Transverse colon (tissue), 4 donors: ENCODE results near the gene CABS1. TPM values are rescaled to one million over a fixed set of nuclear protein-coding genes. Genes with fewer than 3 reads are reported as not detected.

Experiments used
- DNase-seq: peaks from one replicate; pipeline ENCODE4 v3.0.0-alpha.2; 2019
- H3K27ac ChIP-seq, 4 donors: fragments of 200-600 bp; sonication (generic); 2 replicates each; pipeline ENCODE4 v1.5.1; 2016 to 2018; ENCODE audit warnings: inconsistent platforms in 4 of 4
- H3K27me3 ChIP-seq: fragments of 200-600 bp; sonication (generic); 2 replicates; pipeline ENCODE4 v1.5.1; 2017; ENCODE audit warnings: inconsistent platforms
- H3K36me3 ChIP-seq, 4 donors: fragments of 200-600 bp; sonication (generic); 2 replicates each; pipeline ENCODE4 v1.5.1; 2017 to 2019; ENCODE audit warnings: inconsistent platforms in 4 of 4
- H3K4me1 ChIP-seq, 4 donors: fragments of 200-600 bp; sonication (generic); 2 replicates each; pipeline ENCODE4 v1.5.1; 2017 to 2020; ENCODE audit warnings: inconsistent platforms in 4 of 4
- H3K4me3 ChIP-seq, 4 donors: fragments of 200-600 bp; sonication (generic); 1 replicate in 1 of 4; 2 replicates in 3 of 4; pipeline versions ENCODE4 v1.5.1 to v1.6.1; 2017 to 2019; ENCODE audit warnings: inconsistent platforms in 4 of 4
- H3K9me3 ChIP-seq, 2 donors: fragments of 200-600 bp; sonication (generic); 2 replicates each; pipeline ENCODE4 v1.5.1; 2017 to 2019; ENCODE audit warnings: inconsistent platforms in 2 of 2
- CTCF ChIP-seq, 5 experiments: fragments of 200-600 bp in 3 of 5; fragments of 450-650 bp in 2 of 5; sonication (generic) in 3 of 5; IDR thresholded peaks; 1 replicate in 2 of 5; 2 replicates in 3 of 5; pipeline ENCODE4 v1.5.1; 2016 to 2017; ENCODE audit warnings: antibody characterized with exemption in 5 of 5, inconsistent platforms in 3 of 5, mild to moderate bottlenecking in 2 of 5, moderate library complexity in 1 of 5
- EP300 ChIP-seq: sonication (generic); formaldehyde crosslinking; IDR thresholded peaks from one replicate; pipeline ENCODE4 v1.6.1; 2017; ENCODE audit warnings: antibody characterized with exemption, low read depth
- POLR2A ChIP-seq: fragments of 450-650 bp; IDR thresholded peaks from one replicate; pipeline ENCODE4 v1.6.1; 2016; ENCODE audit warnings: antibody characterized with exemption, mild to moderate bottlenecking, moderate library complexity
- POLR2AphosphoS5 ChIP-seq, 3 donors: sonication (generic); formaldehyde crosslinking; IDR thresholded peaks; one replicate each; pipeline ENCODE4 v1.6.1; 2016; ENCODE audit warnings: antibody characterized with exemption in 3 of 3
- WGBS, 2 donors: methylation state at CpG; one replicate each; pipeline ENCODE4 v1.1.5; 2018; ENCODE audit warnings: low coverage in 1 of 2; 5-methylcytosine and 5-hydroxymethylcytosine counted together
- in situ Hi-C, 4 donors: fragments of 200-750 bp; cut with MboI; loops; one replicate each; pipeline versions ENCODE4 v1.15.0 to v1.15.1; 2017; ENCODE audit warnings: low sequenced_read_pairs in 3 of 4, low pct_ligation_motif_present in 1 of 4, low pct_unique_long_range_greater_than_20kb in 1 of 4
- intact Hi-C: fragments of 100-400 bp; cut with DNase I; formaldehyde crosslinking; loops from one replicate; pipeline ENCODE4 v1.15.1; 2023; ENCODE audit warnings: low total_unique reads
- total RNA-seq, 4 donors: library from RNA; depleted of rRNA; stranded (reverse); fragments of >200 nt; gene quantifications; one replicate each; pipeline ENCODE4 v1.1.0, GENCODE V29; 2016

CABS1 gene
- total RNA-seq, 4 donors from 2014 or later: not detected

GRCh38 chr4:70298051-70298450 is 36.7 kb upstream of the CABS1 start:
- intact Hi-C loops: no loop called here
- TF ChIP-seq CTCF (IDR thresholded peaks at IDR 0.05) (no peak), POLR2A (no peak), EP300 (no peak), POLR2AphosphoS5 (IDR thresholded peaks at IDR 0.05) (no peak)
- 50 to 69% methylated on average over 1 of the region's 1 CpG for WGBS, 2 donors
- Histone ChIP-seq H3K27ac (no peak overlapping the region), H3K4me1 (no peaks in the 10 kb centered on the region), H3K27me3 (no peaks in the 10 kb centered on the region), H3K36me3 (no peaks in the 10 kb centered on the region), H3K4me3 (no peak overlapping the region), H3K9me3 (no peaks in the 10 kb centered on the region)
- DNase-seq: no peak
- in situ Hi-C loops: no loop called here

- 96% methylated on average over 2 of the region's 2 CpGs; no CpG with 5 or more reads in 1 of the 2 donors for WGBS, 2 donors
- intact Hi-C loops: no loop called here
- Histone ChIP-seq H3K27me3 (no peaks in the 10 kb centered on the region), H3K36me3 (no peaks in the 10 kb centered on the region), H3K4me1 (no peaks in the 10 kb centered on the region), H3K27ac (no peak overlapping the region), H3K9me3 (no peaks in the 10 kb centered on the region), H3K4me3 (no peak overlapping the region)
- in situ Hi-C loops: no loop called here
- no peak for DNase-seq
- TF ChIP-seq EP300 (no peak), POLR2AphosphoS5 (IDR thresholded peaks at IDR 0.05) (no peak), CTCF (IDR thresholded peaks at IDR 0.05) (no peak)
These were observed 35.1 kb upstream of the CABS1 start for GRCh38 chr4:70299643-70300042.

DNA sequence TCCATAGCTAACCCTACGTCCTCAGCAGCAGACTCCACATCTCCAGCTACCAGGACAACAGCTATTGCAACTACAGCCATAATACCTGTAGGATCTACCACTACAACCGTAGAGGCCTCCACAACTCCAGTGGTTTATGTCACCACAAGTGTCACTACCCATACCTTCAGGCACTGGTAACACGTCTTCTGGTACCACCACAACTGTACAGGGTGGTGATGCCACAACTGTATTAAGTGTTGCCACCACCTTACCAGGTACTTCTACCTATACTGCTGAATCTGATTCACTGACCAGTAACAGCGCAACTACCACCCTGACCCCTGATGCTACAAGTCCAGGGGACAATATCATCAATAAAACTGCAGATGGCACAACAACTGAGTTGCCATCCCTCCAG is 34.6 kb upstream of the CABS1 start:
- Histone ChIP-seq H3K27me3 (no peaks in the 10 kb centered on the region), H3K4me3 (no peak overlapping the region), H3K27ac (no peak overlapping the region), H3K36me3 (no peaks in the 10 kb centered on the region), H3K4me1 (no peaks in the 10 kb centered on the region), H3K9me3 (no peaks in the 10 kb centered on the region)
- 93% methylated on average over 4 of the region's 4 CpGs; no CpG with 5 or more reads in 1 of the 2 donors for WGBS, 2 donors
- intact Hi-C loops: no loop called here
- in situ Hi-C loops: no loop called here
- DNase-seq: no peak
- no peak for TF ChIP-seq CTCF (IDR thresholded peaks at IDR 0.05)
- TF ChIP-seq POLR2AphosphoS5 (IDR thresholded peaks at IDR 0.05): no peak
- no peak for TF ChIP-seq EP300

DNA sequence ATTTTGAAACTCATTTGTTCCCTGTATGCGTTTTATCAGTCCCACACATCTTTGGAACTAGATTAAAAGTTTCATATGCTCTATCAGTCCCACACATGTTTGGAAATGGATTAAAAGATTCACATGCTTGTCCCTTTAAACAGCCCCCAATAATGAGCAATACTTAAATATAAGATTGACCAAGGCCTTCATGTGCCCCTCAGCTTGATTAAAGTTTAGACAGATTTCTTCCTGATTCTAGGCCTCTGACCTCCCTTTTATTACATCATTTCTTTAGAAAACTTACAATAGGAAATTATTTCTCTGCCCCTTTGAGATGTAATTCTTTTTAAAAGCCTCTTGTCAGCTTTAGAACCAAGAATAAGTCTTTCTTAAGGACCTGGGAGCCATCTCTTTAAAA is 31.7 kb upstream of the CABS1 start:
- in situ Hi-C loops (no loop called here), intact Hi-C loops (no loop called here)
- DNase-seq: no peak
- no peaks in the 10 kb centered on the region for H3K27me3 ChIP-seq
- no peaks in the 10 kb centered on the region for H3K36me3 ChIP-seq
- H3K4me1 ChIP-seq: no peaks in the 10 kb centered on the region
- H3K27ac ChIP-seq: no peak overlapping the region
- TF ChIP-seq POLR2A (no peak), POLR2AphosphoS5 (IDR thresholded peaks at IDR 0.05) (no peak), EP300 (no peak), CTCF (IDR thresholded peaks at IDR 0.05) (no peak)
- no peak overlapping the region for H3K4me3 ChIP-seq
- WGBS, 2 donors: 49 to 60% methylated on average over 1 of the region's 1 CpG
- no peaks in the 10 kb centered on the region for H3K9me3 ChIP-seq
